HepG2 (cell line): Measurements from ENCODE around the gene SYTL3. TPM values are rescaled to one million over a fixed set of nuclear protein-coding genes. Genes with fewer than 3 reads are reported as not detected.

Experiments used
- DPF2 ChIP-seq: sonication (generic); formaldehyde crosslinking; IDR thresholded peaks from 2 replicates; pipeline ENCODE4 v1.4.0; 2020; ENCODE audit warnings: mild to moderate bottlenecking, low read depth, missing genetic modification reagents, borderline replicate concordance
- FOXC1 ChIP-seq: sonication (generic); formaldehyde crosslinking; IDR thresholded peaks from 2 replicates; pipeline ENCODE4 v1.8.0; 2022; ENCODE audit warnings: mild to moderate bottlenecking, missing genetic modification reagents, borderline replicate concordance
- FOXP1 ChIP-seq, 2 experiments: fragments of 450-650 bp in 1 of 2; IDR thresholded peaks; 2 replicates each; pipeline ENCODE4 v1.6.1; 2017 to 2018; ENCODE audit warnings: antibody characterized with exemption in 1 of 2
- HDAC2 ChIP-seq: sonication (generic); formaldehyde crosslinking; IDR thresholded peaks from 2 replicates; pipeline ENCODE4 v1.4.0; 2020; ENCODE audit warnings: missing genetic modification reagents
- HNF4G ChIP-seq, 2 experiments: sonication (generic) in 1 of 2; formaldehyde crosslinking in 1 of 2; IDR thresholded peaks; 2 replicates each; pipeline versions ENCODE4 v1.4.0 to v1.6.1; 2011 to 2020; ENCODE audit warnings: borderline replicate concordance in 2 of 2, low read depth in 2 of 2, mild to moderate bottlenecking in 2 of 2, low read length in 1 of 2, missing genetic modification reagents in 1 of 2, moderate library complexity in 1 of 2
- KLF16 ChIP-seq, 2 experiments: sonication (generic) in 1 of 2; formaldehyde crosslinking in 1 of 2; IDR thresholded peaks; 2 replicates each; pipeline versions ENCODE4 v1.6.1 to v1.8.0; 2016 to 2023; ENCODE audit warnings: missing genetic modification reagents in 2 of 2, missing compliant biosample characterization in 1 of 2
- MTA1 ChIP-seq: sonication (generic); formaldehyde crosslinking; IDR thresholded peaks from 2 replicates; pipeline ENCODE4 v1.4.0; 2020; ENCODE audit warnings: missing genetic modification reagents, mild to moderate bottlenecking, borderline replicate concordance
- MTF2 ChIP-seq: sonication (generic); formaldehyde crosslinking; IDR thresholded peaks from 2 replicates; pipeline ENCODE4 v1.5.0; 2020; ENCODE audit warnings: missing genetic modification reagents, borderline replicate concordance
- NCOR1 ChIP-seq: fragments of 200-600 bp; sonication (generic); IDR thresholded peaks from 2 replicates; pipeline ENCODE4 v1.7.0; 2017; ENCODE audit warnings: antibody characterized with exemption, low read length, borderline replicate concordance
- POGZ ChIP-seq: sonication (generic); formaldehyde crosslinking; IDR thresholded peaks from 2 replicates; pipeline ENCODE4 v1.4.0; 2020; ENCODE audit warnings: mild to moderate bottlenecking, missing genetic modification reagents
- SP1 ChIP-seq, 2 experiments: fragments of 450-650 bp in 1 of 2; sonication (generic) in 1 of 2; formaldehyde crosslinking in 1 of 2; IDR thresholded peaks; 2 replicates each; pipeline versions ENCODE4 v1.4.0 to v1.6.1; 2016 to 2020; ENCODE audit warnings: missing genetic modification reagents in 1 of 2
- STAG1 ChIP-seq: sonication (generic); formaldehyde crosslinking; IDR thresholded peaks from 2 replicates; pipeline ENCODE4 v1.4.0; 2020; ENCODE audit warnings: missing genetic modification reagents
- TBX3 ChIP-seq: fragments of 450-650 bp; IDR thresholded peaks from 2 replicates; pipeline ENCODE4 v1.6.1; 2017; ENCODE audit warnings: antibody characterized with exemption, mild to moderate bottlenecking, inconsistent platforms, borderline replicate concordance
- TGIF2 ChIP-seq: IDR thresholded peaks from 2 replicates; pipeline ENCODE4 v1.6.1; 2016; ENCODE audit warnings: control low read depth, missing compliant biosample characterization
- TIGD3 ChIP-seq: sonication (generic); formaldehyde crosslinking; IDR thresholded peaks from 2 replicates; pipeline ENCODE4 v1.5.1; 2020; ENCODE audit warnings: mild to moderate bottlenecking, missing genetic modification reagents, borderline replicate concordance
- TMF1 ChIP-seq: sonication (generic); formaldehyde crosslinking; IDR thresholded peaks from 2 replicates; pipeline ENCODE4 v1.8.1; 2022; ENCODE audit warnings: low read depth, missing genetic modification reagents
- YEATS2 ChIP-seq: sonication (generic); formaldehyde crosslinking; IDR thresholded peaks from 2 replicates; pipeline ENCODE4 v1.4.0; 2020; ENCODE audit warnings: missing genetic modification reagents, borderline replicate concordance
- ZGPAT ChIP-seq: IDR thresholded peaks from 2 replicates; pipeline ENCODE4 v1.6.1; 2016; ENCODE audit warnings: mild to moderate bottlenecking
- ZNF556 ChIP-seq: sonication (generic); formaldehyde crosslinking; IDR thresholded peaks from 2 replicates; pipeline ENCODE4 v1.4.0; 2020; ENCODE audit warnings: mild to moderate bottlenecking, missing genetic modification reagents, borderline replicate concordance
- ZNF619 ChIP-seq: sonication (generic); formaldehyde crosslinking; IDR thresholded peaks from 2 replicates; pipeline ENCODE4 v1.4.0; 2020; ENCODE audit warnings: mild to moderate bottlenecking, missing genetic modification reagents
- ZNF781 ChIP-seq: sonication (generic); formaldehyde crosslinking; IDR thresholded peaks from 2 replicates; pipeline ENCODE4 v1.5.1; 2020; ENCODE audit warnings: borderline replicate concordance, mild to moderate bottlenecking, missing genetic modification reagents; ENCODE audit errors: not compliant biosample characterization
- polyA plus RNA-seq, 8 experiments: library from polyadenylated mRNA; depleted of rRNA in 3 of 8; stranded (reverse) in 7 of 8; unstranded in 1 of 8; fragments of >200 nt; fragmentation: Illumina TruSeq in 4 of 8; extraction: Trizol in 4 of 8; gene quantifications; 2 replicates each; pipeline versions ENCODE4 v1.2.1 to v1.2.3, GENCODE V29; 2011 to 2016; ENCODE audit warnings: low read depth in 4 of 8, missing spikeins in 1 of 8, mixed read lengths in 1 of 8; ENCODE audit not compliant: insufficient read depth in 1 of 8
- total RNA-seq, 5 experiments: library from RNA; depleted of rRNA; stranded (reverse); fragments of >200 nt; fragmentation: Illumina TruSeq; extraction: Trizol; gene quantifications; 2 replicates each; pipeline ENCODE4 v1.2.3, GENCODE V29; 2016; ENCODE audit warnings: low read depth in 1 of 5
- TF ChIP-seq, protein P1 (sequence below): sonication (generic); formaldehyde crosslinking; IDR thresholded peaks from 2 replicates; pipeline ENCODE4 v1.4.0; 2020; ENCODE audit warnings: missing genetic modification reagents, mild to moderate bottlenecking, borderline replicate concordance

Gene SYTL3
- total and polyA plus RNA-seq, 2 of the 13 experiments (the other 11 are each of a cell fraction or from before 2014, with no cell fraction given) = 0.11 to 0.28 TPM

DNA sequence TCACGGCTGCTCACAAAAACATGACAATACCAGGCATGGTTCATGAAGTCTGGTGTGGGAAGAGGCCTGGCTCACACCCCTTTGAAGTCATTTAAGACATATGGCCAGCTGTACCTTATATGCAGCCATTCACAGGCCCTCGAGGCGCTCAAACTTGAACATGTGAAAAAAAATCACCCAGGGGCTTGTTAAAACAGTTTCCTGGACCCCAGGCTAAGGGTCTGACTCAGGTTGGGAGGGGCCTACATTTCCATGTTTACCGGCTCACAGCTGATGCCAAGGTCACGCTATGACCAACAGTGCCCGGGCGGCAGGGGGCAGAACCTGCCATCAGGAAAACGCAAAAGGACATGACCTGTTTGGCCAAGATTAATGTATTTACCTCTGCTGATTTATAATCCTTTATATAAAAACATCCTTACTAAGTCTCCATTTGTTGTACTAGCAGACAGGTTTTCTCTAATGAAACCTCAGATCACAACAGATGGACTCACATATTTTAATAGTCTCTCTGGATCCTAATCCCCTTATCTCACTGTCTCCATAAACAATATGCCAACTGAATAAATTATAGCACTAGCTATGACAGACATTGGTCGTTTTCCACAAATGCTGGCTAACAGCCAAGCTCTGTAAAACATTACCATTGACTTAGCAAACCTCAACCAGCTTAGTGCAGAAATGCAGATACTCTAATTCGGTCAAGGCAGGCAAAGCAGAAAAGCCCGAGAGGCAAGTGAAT lies 149.4 kb downstream of the SYTL3 start (continued):
- TF ChIP-seq FOXC1 (CRISPR knock-in tag) = peak; percentile 72; the same call in 1 of the 2 replicates
- peak; percentile 8; the same call in 1 of the 2 replicates for TF ChIP-seq TGIF2 (CRISPR knock-in tag)
- TF ChIP-seq TMF1 (CRISPR knock-in tag) = no peak
- peak; percentile 68; the same call in 1 of the 2 replicates for TF ChIP-seq MTF2 (CRISPR knock-in tag)
- TF ChIP-seq NCOR1 = peak; percentile 48; the same call in 1 of the 2 replicates
- TF ChIP-seq SP1 (IDR thresholded peaks at IDR 0.05) = no peak
- 0 out of 2 replicates have a peak, but pooled peaks have one; percentile 35 for TF ChIP-seq SP1 (CRISPR knock-in tag; IDR thresholded peaks at IDR 0.05)
- peak; percentile 42; the same call in 1 of the 2 replicates for TF ChIP-seq ZGPAT (CRISPR knock-in tag)
- no peak for TF ChIP-seq ZNF556 (CRISPR knock-in tag)
- peak; percentile 68; the same call in 1 of the 2 replicates for TF ChIP-seq MTA1
- TF ChIP-seq, protein P1, sequence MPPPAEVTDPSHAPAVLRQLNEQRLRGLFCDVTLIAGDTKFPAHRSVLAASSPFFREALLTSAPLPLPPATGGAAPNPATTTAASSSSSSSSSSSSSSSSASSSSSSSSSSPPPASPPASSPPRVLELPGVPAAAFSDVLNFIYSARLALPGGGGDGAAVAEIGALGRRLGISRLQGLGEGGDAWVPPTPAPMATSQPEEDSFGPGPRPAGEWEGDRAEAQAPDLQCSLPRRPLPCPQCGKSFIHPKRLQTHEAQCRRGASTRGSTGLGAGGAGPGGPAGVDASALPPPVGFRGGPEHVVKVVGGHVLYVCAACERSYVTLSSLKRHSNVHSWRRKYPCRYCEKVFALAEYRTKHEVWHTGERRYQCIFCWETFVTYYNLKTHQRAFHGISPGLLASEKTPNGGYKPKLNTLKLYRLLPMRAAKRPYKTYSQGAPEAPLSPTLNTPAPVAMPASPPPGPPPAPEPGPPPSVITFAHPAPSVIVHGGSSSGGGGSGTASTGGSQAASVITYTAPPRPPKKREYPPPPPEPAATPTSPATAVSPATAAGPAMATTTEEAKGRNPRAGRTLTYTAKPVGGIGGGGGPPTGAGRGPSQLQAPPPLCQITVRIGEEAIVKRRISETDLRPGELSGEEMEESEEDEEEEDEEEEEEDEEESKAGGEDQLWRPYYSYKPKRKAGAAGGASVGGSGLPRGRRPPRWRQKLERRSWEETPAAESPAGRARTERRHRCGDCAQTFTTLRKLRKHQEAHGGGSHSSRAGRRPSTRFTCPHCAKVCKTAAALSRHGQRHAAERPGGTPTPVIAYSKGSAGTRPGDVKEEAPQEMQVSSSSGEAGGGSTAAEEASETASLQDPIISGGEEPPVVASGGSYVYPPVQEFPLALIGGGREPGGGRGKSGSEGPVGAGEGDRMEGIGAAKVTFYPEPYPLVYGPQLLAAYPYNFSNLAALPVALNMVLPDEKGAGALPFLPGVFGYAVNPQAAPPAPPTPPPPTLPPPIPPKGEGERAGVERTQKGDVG (CRISPR knock-in tag) = 0 out of 2 replicates have a peak, but pooled peaks have one; percentile 35
- TF ChIP-seq TBX3 = no peak
- peak; percentile 33; the same call in 1 of the 2 replicates for TF ChIP-seq YEATS2
- peak; percentile 28 for TF ChIP-seq ZNF781 (CRISPR knock-in tag)
- peak; percentile 83 for TF ChIP-seq POGZ (CRISPR knock-in tag)
- no peak for TF ChIP-seq FOXP1 (IDR thresholded peaks at IDR 0.05)
- TF ChIP-seq FOXP1 (CRISPR knock-in tag; IDR thresholded peaks at IDR 0.05) = peak; percentile 73
- peak; percentile 59; the same call in 1 of the 2 replicates for TF ChIP-seq HDAC2 (CRISPR knock-in tag)
- TF ChIP-seq STAG1 = peak; percentile 40; the same call in 1 of the 2 replicates
- peak in 1 of 2 experiments; percentile 40; a peak in 1 of 4 replicates for TF ChIP-seq KLF16 (CRISPR knock-in tag; IDR thresholded peaks at IDR 0.05)
- 0 out of 2 replicates have a peak, but pooled peaks have one; percentile 55 for TF ChIP-seq DPF2 (CRISPR knock-in tag)
- no peak for TF ChIP-seq ZNF619 (CRISPR knock-in tag)
- TF ChIP-seq HNF4G (IDR thresholded peaks at IDR 0.05; ENCODE audit: borderline replicate concordance, low read depth, low read length) = peak; percentile 27; the same call in 1 of the 2 replicates
- TF ChIP-seq HNF4G (CRISPR knock-in tag; IDR thresholded peaks at IDR 0.05; ENCODE audit: borderline replicate concordance, low read depth) = peak; percentile 72; the same call in 1 of the 2 replicates
- no peak for TF ChIP-seq TIGD3
